ENCODE measurements around the gene DERL2.
"Not testable (repeated sequence)": the region's sequence is repeated elsewhere in the genome, so short reads cannot be mapped to it uniquely, and the experiment has no call there.

DERL2 gene

GRCh38 chr17:5437721-5438317 lies 48.2 kb downstream of the DERL2 start:
- peak; percentile 30 for DNase-seq (ENCODE audit: low spot score)

- not testable (repeated sequence) for DNase-seq (ENCODE audit: low spot score)
These were observed 50.1 kb downstream of the DERL2 start for GRCh38 chr17:5435781-5436315.

DNA sequence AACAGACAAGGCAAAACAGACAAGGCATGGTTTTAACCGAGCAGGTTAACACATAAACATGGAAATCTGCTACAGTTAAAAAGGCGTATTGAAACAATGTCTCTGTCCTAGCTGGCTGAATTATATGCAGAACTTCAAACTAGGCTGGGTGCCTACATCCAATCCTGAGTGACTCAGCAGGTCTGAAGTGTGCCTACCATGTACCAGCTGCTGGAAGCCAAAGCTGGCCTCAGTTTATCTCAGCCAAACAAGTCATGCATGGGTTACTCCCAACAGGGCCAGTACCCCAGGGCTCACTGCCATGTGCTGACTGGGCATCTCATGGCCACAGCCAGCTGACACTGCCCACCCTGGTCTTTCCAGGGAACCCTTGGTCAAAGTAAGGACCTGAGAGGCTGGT lies 51.0 kb downstream of the DERL2 start:
- no peak for DNase-seq (ENCODE audit: low spot score)

GRCh38 chr17:5431949-5432556 lies 53.9 kb downstream of the DERL2 start:
- no peak for DNase-seq (ENCODE audit: low spot score)

- DNase-seq (ENCODE audit: low spot score), result not testable (repeated sequence)
These were observed 54.7 kb downstream of the DERL2 start for GRCh38 chr17:5431234-5431633.

DNA sequence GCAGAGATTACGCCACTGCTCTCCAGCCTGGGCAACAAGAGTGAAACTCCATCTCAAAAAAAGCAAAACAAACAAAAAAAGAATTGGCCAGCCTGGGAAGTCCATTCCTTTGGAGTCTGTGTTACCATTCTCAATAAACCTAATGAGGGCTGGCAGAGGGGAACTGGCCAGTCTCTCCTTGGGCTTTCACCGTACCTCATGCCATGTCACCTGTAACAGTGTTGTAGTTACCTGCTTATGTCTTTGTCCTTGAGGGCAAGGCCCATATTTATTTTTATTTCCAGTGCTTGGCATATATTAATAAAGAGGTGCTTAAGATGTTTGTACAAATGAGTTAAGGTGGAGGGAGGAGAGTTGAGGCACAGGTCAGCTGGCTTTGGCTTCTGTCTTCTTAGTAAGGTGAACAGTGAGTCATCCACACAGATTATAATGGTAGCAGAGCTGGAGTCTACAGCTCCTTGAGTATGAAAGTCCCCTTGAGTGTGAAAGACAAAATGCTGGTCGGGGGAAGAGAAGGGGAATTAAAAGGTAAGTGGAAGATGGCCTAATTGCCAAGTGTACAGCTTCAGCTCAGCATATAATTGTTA lies 55.5 kb downstream of the DERL2 start:
- no peak for DNase-seq (ENCODE audit: low spot score)

DNA sequence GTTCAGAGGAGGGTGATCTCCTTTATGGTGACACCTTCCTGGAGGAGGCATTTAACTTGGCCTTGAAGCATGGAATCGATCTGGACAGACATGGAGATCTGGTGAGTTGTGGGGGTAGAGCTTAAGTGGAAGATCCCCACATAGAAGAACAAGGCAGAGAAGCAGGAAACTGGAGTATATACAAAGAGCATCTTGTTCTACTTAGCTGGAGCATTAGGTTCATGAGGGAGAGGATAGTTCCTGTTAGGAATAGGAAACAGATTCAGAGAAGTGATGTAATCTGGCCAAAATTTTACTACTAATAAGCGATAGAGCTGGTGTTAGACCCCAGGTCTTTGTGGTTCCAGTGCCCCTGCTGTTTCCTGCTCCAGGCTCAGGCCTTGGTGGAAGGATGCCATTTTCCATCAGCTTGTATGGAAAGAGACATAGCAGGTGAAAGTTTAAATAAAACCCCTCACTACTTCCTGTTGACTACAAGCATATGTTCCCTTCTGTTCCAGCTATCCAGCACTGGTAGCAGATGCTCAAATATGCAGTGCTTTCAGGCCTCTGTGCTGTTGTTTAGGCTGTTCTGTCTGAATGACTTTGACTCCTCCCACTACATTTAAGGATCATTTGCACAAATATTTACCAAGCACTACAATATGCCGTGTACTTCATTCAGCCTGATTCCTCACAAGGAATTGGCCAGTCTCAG lies 56.6 kb downstream of the DERL2 start:
- DNase-seq (ENCODE audit: low spot score), result no peak

DNA sequence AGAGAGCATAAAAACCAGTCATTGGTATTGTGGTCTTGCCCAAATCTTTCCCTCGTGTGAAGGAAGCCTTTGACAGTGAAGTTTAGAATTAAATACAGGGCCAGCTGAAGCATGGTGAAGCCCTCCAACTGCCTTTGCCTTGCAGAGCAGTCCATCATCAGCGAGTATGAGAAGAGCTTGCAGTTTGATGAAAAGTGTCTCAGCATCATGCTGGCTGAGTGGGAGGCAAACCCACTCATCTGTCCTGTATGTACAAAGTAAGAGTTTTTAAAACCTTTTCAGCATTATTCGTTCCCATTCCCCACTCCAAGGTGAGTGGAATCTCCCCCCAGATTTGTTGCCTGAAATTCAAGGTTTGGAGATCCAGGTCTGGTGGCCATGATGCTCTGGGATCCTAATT lies 60.2 kb downstream of the DERL2 start:
- DNase-seq (ENCODE audit: low spot score), result no peak

GRCh38 chr17:5424909-5425308 lies 61.1 kb downstream of the DERL2 start:
- no peak for DNase-seq (ENCODE audit: low spot score)

GRCh38 chr17:5422505-5422904 lies 63.5 kb downstream of the DERL2 start:
- peak; percentile 74 for DNase-seq (ENCODE audit: low spot score)
